ENCODE measurements around the gene TMEM134. TPM values are rescaled to one million over a fixed set of nuclear protein-coding genes. Genes with fewer than 3 reads are reported as not detected.
"Not testable (repeated sequence)": the region's sequence is repeated elsewhere in the genome, so short reads cannot be mapped to it uniquely, and the experiment has no call there.

The TMEM134 gene
- total RNA-seq, 2 donors from 2014 or later, result 30.0 to 83.0 TPM

DNA sequence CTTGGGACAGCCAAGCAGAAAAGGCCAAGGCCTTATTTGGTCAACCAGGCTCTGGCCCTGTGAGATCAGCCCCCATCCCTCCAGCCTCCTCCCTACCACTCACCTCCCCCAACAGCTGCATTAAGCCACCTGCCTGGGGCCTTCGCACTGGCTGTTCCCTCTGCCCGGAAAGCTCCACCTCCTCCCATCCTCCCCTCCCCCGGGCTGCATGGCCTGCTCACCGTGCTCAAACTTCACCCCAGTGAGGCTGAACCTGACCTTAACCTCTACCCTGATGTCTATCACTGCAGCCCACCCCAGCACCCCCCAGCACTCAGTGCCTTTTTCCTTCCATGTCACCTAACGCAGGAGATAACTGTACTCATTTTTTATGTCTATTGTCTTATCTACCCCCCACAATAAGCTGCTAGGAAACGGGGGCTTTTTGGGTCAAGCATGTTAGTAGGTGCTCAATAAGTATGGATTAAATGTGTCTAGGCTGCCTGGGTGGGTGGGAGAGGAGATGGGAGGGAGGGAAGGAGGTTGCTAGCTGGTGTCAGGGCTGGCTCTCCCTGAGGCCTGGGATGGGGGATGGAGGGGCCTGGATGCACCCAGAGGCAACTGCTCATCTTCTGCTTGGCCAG is 32.5 kb downstream of the TMEM134 start:
- Mint-ChIP-seq H3K36me3 (ENCODE audit: low read depth) (peaks cover 88% of the 10 kb centered on the region), H3K9me3 (no peaks in the 10 kb centered on the region), H3K27ac (peak overlapping the region; percentile 92), H3K4me1 (peaks cover 12% of the 10 kb centered on the region), H3K4me3 (peak overlapping the region; percentile 95), H3K27me3 (no peaks in the 10 kb centered on the region)
- ATAC-seq (replicated peaks), result peak; percentile 54

DNA sequence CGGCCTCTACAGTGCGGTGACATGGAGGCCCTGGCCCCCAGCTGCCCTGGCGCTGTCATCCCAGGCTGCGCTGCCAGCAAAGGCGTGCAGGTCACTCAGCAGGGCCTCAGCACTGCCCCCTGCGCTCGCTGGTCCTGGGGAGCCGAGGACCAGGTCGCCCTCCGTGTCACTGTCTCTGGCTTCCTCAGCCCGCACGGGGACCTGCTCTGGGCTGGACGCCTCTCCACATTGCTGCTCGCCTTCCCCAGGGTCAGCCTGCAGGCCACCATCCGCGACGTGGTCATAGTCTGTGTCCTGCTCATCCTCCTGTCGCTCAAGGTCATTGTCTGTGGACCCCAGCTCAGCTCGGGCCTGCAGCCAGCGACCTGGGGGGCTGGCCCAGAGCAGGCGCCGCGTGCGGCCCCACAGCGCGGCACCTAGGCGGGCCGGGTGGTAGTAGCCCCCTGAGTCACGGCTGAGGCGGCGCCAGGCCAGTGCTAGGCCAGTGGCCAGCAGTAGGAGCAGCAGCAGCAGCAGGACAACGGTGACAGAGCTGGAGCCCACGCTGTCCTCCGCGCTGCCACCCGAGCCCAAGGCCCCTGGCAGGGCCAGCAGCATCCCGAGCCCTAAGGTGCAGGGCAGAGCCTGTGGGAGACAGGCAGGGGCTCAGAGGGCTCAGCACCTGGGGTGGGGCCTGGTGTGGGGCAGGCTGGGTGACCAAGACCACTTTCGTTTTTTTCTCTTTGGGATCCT is 33.2 kb downstream of the TMEM134 start:
- peaks cover 12% of the 10 kb centered on the region for H3K4me1 Mint-ChIP-seq
- peak overlapping the region; percentile 92 for H3K27ac Mint-ChIP-seq
- H3K27me3 Mint-ChIP-seq, result no peaks in the 10 kb centered on the region
- H3K9me3 Mint-ChIP-seq, result no peaks in the 10 kb centered on the region
- H3K36me3 Mint-ChIP-seq (ENCODE audit: low read depth), result peaks cover 94% of the 10 kb centered on the region
- peak; percentile 1 for ATAC-seq (replicated peaks)
- H3K4me3 Mint-ChIP-seq, result peak overlapping the region; percentile 95

DNA sequence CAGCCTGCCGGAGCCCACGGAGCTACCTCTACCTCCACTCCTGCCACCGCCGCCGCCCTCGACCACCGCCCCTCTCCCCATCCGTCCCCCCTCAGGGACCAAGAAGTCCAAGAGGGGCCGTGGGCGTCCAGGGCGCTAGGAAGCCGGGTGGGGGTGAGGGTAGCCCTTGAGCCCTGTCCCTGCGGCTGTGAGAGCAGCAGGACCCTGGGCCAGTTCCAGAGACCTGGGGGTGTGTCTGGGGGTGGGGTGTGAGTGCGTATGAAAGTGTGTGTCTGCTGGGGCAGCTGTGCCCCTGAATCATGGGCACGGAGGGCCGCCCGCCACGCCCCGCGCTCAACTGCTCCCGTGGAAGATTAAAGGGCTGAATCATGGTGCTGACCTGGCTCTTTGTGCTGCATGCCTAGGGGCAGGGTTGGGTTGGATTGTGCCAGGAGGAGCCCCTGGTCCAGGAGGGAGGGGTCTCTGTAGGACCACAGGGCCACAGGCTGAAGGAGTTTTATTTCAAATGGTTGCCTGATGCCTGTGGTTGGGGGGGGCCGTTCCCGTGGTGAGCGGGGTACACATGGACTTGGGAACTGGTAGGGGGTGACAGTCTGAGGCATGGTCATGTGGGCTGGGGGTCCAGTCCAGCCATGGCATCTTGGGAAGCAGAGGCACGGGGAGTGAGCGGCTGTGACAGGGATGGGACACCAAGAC is 33.9 kb downstream of the TMEM134 start:
- peak overlapping the region; percentile 87 for H3K27ac Mint-ChIP-seq
- H3K4me1 Mint-ChIP-seq, result peaks cover 7% of the 10 kb centered on the region
- peak overlapping the region; percentile 95 for H3K4me3 Mint-ChIP-seq
- peaks cover 98% of the 10 kb centered on the region for H3K36me3 Mint-ChIP-seq (ENCODE audit: low read depth)
- H3K27me3 Mint-ChIP-seq, result no peaks in the 10 kb centered on the region
- ATAC-seq (replicated peaks), result no peak
- H3K9me3 Mint-ChIP-seq, result no peaks in the 10 kb centered on the region

DNA sequence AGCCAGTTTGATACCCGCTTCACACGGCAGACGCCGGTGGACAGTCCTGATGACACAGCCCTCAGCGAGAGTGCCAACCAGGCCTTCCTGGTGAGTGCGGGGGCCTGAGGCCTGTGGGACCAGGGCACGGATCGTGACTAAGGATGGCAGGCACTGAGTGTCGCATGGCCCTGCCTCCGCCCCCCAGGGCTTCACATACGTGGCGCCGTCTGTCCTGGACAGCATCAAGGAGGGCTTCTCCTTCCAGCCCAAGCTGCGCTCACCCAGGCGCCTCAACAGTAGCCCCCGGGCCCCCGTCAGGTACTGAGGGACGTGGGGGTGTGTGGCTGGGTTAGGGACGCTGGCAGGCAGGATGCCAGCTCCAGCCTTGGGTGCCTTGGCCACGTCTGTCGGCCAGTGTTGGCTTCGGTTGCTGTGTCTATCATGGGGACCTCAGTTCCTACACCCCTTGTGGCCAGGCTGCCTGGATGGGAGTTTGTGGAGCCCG is 34.6 kb downstream of the TMEM134 start:
- Mint-ChIP-seq H3K9me3 (no peaks in the 10 kb centered on the region), H3K27ac (peak overlapping the region; percentile 66), H3K36me3 (ENCODE audit: low read depth) (peaks cover 95% of the 10 kb centered on the region), H3K27me3 (no peaks in the 10 kb centered on the region), H3K4me1 (peaks cover 7% of the 10 kb centered on the region), H3K4me3 (peak overlapping the region; percentile 95)
- ATAC-seq (replicated peaks), result peak; percentile 33

DNA sequence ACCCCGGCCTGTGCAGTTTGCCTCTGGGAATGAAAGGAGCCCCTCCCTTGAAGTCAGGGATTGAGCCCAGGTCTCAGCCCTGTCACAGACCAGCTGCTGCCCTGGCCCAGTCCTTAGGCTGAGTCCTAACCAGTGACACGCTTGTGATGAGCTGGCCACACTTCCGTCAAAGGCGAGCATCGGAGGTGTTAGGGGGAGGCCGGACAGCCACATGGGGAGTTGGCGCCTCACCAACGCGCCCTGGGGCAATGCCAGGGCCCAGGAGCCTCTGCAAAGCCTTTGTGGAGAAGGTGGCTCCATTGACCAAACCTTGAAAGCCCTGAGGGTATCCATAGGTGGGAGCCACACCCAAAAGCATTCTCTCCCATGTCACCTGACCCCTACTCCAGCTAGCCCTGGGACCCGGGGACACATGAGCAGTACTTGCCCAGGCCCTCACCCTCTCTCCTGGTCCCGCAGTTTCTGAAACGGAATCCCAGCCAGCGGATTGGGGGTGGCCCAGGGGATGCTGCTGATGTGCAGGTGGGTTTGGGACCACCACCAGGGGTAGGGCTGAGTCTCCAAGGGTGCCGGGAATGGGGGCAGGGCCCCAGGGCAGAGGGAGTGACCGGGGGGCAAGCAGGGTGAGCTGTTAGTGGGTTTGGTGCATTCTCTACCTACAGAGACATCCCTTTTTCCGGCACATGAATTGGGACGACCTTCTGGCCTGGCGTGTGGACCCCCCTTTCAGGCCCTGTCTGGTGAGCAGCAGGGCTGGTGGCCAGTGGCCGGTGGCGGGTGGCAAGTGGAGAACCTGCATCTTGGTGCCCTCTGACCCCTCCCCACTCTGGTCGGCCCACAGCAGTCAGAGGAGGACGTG is 35.3 kb downstream of the TMEM134 start:
- ATAC-seq (replicated peaks), result peak; percentile 13
- H3K36me3 Mint-ChIP-seq (ENCODE audit: low read depth), result peaks cover 90% of the 10 kb centered on the region
- H3K27me3 Mint-ChIP-seq, result no peaks in the 10 kb centered on the region
- H3K4me3 Mint-ChIP-seq, result peak overlapping the region; percentile 95
- H3K4me1 Mint-ChIP-seq, result peaks cover 7% of the 10 kb centered on the region
- no peaks in the 10 kb centered on the region for H3K9me3 Mint-ChIP-seq
- peak overlapping the region; percentile 66 for H3K27ac Mint-ChIP-seq

DNA sequence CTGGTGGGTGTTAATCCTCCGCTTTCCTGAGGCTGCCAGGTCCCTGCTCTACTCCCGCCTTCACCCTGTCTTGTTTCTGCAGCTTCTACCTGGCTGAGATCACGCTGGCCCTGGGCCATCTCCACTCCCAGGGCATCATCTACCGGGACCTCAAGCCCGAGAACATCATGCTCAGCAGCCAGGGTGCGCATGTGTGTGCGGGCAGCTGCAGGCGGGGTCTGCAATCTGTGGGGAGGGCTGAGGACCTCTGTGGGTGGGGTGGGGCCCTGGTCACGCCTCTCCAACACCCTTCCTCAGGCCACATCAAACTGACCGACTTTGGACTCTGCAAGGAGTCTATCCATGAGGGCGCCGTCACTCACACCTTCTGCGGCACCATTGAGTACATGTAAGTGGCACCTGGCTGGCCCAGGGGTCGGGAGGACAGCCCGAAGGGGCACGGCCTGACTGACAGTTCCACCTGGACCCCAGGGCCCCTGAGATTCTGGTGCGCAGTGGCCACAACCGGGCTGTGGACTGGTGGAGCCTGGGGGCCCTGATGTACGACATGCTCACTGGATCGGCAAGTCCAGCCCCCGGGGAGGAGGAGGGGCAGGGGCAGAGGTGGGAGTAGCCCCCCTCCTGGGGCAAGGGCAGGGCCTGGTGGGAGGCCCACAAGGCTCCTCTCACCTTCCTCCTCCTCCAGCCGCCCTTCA is 36.2 kb downstream of the TMEM134 start:
- Mint-ChIP-seq H3K36me3 (ENCODE audit: low read depth) (peaks cover 90% of the 10 kb centered on the region), H3K9me3 (no peaks in the 10 kb centered on the region), H3K4me1 (peaks cover 7% of the 10 kb centered on the region), H3K4me3 (peak overlapping the region; percentile 95), H3K27me3 (no peaks in the 10 kb centered on the region), H3K27ac (peak overlapping the region; percentile 84)
- ATAC-seq (replicated peaks), result no peak

DNA sequence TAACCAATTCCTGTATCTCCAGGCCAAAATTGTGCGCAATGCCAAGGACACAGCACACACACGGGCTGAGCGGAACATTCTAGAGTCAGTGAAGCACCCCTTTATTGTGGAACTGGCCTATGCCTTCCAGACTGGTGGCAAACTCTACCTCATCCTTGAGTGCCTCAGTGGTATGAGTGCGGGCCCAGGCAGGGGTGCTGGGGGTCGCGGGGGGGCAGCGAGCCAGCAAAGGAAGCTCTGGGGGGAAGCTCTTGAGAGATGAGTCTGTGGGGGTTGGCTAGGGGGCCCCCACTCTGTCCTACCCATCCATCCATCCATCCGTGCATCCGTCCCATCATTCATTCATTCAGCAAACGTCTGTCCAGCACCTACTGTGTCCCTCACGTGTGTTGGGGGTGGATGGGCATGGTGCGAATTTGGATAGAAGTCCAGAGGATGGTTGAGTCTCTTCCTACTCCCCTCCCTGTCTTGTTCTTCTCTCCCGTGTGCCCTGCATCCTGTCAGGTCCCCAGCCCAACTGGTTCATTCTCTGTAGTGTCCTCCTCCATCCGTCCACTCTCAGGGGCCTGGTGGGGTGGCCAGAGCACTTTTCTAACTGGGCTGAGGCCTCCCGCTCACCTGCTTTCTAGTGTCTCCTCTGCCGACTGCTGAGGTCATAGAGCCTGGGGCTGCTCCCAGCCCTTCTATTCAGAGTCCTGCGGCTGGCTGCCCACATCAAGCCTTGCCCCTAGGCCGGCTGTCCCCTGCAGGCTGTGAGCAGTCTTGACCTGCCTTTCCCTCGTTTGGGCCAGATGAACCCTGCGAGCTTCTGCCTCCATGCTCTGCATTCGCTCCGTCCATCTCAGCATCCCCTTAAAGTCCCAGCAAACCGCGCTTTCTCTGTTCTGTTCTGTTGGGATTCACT is 37.5 kb downstream of the TMEM134 start:
- Mint-ChIP-seq H3K36me3 (ENCODE audit: low read depth) (peaks cover 83% of the 10 kb centered on the region), H3K4me3 (peak overlapping the region; percentile 39), H3K27ac (peak overlapping the region; percentile 84), H3K9me3 (no peaks in the 10 kb centered on the region), H3K27me3 (no peaks in the 10 kb centered on the region), H3K4me1 (peaks cover 7% of the 10 kb centered on the region)
- ATAC-seq (replicated peaks), result no peak

DNA sequence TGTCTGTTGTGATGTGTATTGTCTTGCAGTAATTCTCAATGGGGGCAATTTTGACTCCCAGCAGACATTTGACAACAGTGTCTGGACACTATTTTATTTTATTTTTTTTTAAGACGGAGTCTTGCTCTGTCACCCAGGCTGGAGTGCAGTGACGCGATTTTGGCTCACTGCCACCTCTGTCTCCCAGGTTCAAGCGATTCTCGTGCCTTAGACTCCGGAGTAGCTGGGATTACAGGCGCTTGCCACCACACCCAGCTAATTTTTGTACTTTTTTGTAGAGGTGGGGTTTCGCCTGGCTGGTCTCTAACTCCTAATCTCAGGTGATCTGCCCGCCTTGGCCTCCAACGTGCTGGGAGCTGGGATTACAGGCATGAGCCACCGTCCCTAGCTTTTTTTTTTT is 39.3 kb downstream of the TMEM134 start:
- Mint-ChIP-seq H3K36me3 (ENCODE audit: low read depth) (peaks cover 64% of the 10 kb centered on the region), H3K9me3 (no peaks in the 10 kb centered on the region)
- no peak for ATAC-seq (replicated peaks)

DNA sequence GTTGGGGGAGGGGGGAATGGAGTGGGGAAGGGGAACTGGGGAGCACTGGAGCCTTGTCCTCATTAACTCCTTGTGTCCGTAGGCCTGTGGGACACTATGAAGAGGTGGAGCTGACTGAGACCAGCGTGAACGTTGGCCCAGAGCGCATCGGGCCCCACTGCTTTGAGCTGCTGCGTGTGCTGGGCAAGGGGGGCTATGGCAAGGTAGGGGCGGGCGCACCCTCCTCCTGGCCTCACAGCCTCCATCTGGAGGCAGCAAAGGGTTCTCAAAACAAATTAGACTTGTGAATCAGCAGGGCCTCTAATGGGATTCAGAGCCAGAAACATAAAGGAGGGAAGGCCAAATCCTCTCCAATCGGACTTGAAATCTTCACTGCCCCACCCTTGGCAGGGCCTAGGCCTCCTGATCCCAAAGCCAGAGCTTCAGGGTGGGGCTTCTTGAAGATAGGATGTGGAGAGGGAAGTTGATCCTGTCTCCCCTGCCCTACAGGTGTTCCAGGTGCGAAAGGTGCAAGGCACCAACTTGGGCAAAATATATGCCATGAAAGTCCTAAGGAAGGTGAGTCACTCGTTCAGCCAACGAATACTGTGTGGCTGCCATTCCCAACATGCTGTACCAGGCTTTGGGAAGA is 39.9 kb downstream of the TMEM134 start:
- H3K4me1 Mint-ChIP-seq, result peaks cover 7% of the 10 kb centered on the region
- no peaks in the 10 kb centered on the region for H3K27me3 Mint-ChIP-seq
- peak overlapping the region; percentile 92 for H3K4me3 Mint-ChIP-seq
- peaks cover 59% of the 10 kb centered on the region for H3K36me3 Mint-ChIP-seq (ENCODE audit: low read depth)
- peak overlapping the region; percentile 96 for H3K27ac Mint-ChIP-seq
- no peak for ATAC-seq (replicated peaks)
- H3K9me3 Mint-ChIP-seq, result no peaks in the 10 kb centered on the region

More for the DNA sequence above, 39.3 kb downstream of the TMEM134 start:
- no peak overlapping the region for H3K27ac Mint-ChIP-seq
- H3K27me3 Mint-ChIP-seq, result no peaks in the 10 kb centered on the region
- peaks cover 7% of the 10 kb centered on the region for H3K4me1 Mint-ChIP-seq
- peak overlapping the region; percentile 92 for H3K4me3 Mint-ChIP-seq

DNA sequence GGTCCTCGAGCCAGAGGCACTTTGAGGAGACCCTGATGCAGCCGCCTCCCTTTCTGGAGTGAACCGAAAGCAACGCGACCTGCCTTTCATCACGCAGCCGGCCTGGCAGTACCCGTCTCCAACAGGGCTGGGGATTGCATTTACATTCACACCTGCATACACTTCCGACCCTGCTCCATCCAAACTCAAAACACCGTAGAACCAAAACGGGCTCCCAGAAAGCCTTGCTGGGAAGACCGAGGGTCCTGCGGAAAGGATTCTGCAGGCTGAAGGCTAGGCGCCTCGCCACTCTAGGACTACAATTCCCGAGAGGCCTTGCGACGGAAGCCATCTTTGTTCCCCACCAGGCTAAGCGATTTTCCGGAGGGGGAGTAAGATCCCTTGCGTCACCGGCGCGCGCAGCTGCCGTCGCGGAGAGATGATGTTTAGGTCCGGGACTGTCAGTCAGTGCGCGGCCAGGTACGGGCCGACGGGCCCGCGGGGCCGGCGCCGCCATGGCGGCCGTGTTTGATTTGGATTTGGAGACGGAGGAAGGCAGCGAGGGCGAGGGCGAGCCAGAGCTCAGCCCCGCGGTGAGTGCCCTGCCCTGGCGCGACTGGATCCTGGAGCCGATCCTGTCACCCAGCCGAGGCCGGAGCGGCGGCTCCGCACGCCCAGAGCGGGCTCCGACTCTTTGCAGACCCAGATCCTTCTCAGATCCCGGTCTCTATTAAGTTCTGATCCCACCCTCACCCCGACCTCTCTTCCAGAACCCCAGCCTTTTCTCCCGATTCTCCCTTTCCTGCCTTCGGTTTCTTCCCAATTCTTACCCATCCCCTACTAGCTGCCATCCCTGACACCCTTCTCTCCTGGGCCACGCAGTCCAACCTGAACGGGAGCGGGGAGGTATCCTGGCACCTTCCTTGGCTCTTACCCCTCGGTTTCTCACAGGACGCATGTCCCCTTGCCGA is 40.7 kb downstream of the TMEM134 start, which contains the start of gene RPS6KB2:
Gene RPS6KB2, plus strand, starts transcription at position 443 of the 950 bp plus-strand sequence. Its CDS starts 52 bp downstream, at position 495.
- ATAC-seq (replicated peaks), result peak; percentile 85
- no peaks in the 10 kb centered on the region for H3K9me3 Mint-ChIP-seq
- H3K36me3 Mint-ChIP-seq (ENCODE audit: low read depth), result peaks cover 53% of the 10 kb centered on the region
- peak within 1 kb of the TSS; percentile 96 for H3K27ac Mint-ChIP-seq
- H3K27me3 Mint-ChIP-seq, result no peaks in the 10 kb centered on the region
- H3K4me3 Mint-ChIP-seq, result peak within 1 kb of the TSS; percentile 92
- peaks cover 7% of the 10 kb centered on the region for H3K4me1 Mint-ChIP-seq

DNA sequence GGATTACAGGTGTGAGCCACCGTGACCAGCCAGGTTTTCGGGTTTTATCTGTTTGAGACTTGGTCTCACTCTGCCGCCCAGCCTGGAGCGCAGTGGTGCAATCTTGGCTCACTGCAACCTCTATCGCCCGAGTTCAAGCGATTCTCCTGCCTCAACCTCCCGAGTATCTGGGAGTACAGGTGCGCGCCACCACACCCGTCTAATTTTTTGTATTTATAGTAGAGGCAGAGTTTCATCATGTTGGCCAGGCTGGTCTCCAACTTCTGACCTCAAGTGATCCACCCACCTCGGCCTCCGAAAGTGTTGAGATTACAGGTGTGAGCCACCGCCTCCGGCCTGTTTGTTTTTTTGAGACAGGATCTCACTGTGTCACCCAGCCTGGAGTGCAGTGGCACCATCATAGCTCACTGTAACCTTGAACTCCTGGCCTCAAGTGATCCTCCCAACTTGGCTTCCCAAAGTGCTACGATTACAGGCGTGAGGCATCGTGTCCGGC is 41.6 kb downstream of the TMEM134 start:
- H3K27ac Mint-ChIP-seq, result peak overlapping the region; percentile 96
- H3K36me3 Mint-ChIP-seq (ENCODE audit: low read depth), result peaks cover 43% of the 10 kb centered on the region
- H3K4me1 Mint-ChIP-seq, result peaks cover 12% of the 10 kb centered on the region
- H3K9me3 Mint-ChIP-seq, H3K27me3 Mint-ChIP-seq: not testable (repeated sequence)
- H3K4me3 Mint-ChIP-seq, result peak overlapping the region; percentile 92
- ATAC-seq (replicated peaks), result peak; percentile 64

Measured in activated T-helper 17 cell treated with anti-CD3 and anti-CD28 coated beads, Interleukin-2, amount 50 U/mL, for 72 hours (primary cell).